Loucy (cell line): Measurements from ENCODE around the gene NMUR1.
A peak's percentile ranks its signal among the peaks of the same experiment; 100 is the strongest.

ENCODE experiments used
- H2AFZ ChIP-seq: fragments of 200-600 bp; sonication (generic); 2 replicates; pipeline ENCODE4 v1.6.0; 2016; ENCODE audit warnings: antibody characterized with exemption, mild to moderate bottlenecking, low read length, moderate library complexity
- H3F3A ChIP-seq: fragments of 200-600 bp; 2 replicates; pipeline ENCODE4 v1.6.0; 2016; ENCODE audit warnings: antibody characterized with exemption, low read depth, mild to moderate bottlenecking
- H3K27me3 ChIP-seq: fragments of 200-600 bp; sonication (generic); 2 replicates; pipeline ENCODE4 v1.6.1; 2014; ENCODE audit warnings: low read length, mild to moderate bottlenecking; ENCODE audit not compliant: insufficient read depth, poor library complexity, severe bottlenecking
- H3K36me3 ChIP-seq: fragments of 200-600 bp; sonication (generic); 2 replicates; pipeline ENCODE4 v1.6.1; 2016; ENCODE audit warnings: low read length; ENCODE audit not compliant: insufficient read depth
- H3K4me1 ChIP-seq: fragments of 200-600 bp; sonication (generic); 2 replicates; pipeline ENCODE4 v1.5.1; 2014; ENCODE audit warnings: low read length, mild to moderate bottlenecking; ENCODE audit not compliant: insufficient read depth, poor library complexity, severe bottlenecking
- H3K4me2 ChIP-seq: fragments of 200-600 bp; sonication (generic); 2 replicates; pipeline ENCODE4 v1.6.0; 2014; ENCODE audit warnings: antibody characterized with exemption, low read length, low read depth, mild to moderate bottlenecking; ENCODE audit not compliant: poor library complexity, severe bottlenecking
- H3K4me3 ChIP-seq: fragments of 200-600 bp; sonication (generic); 2 replicates; pipeline ENCODE4 v1.5.1; 2014; ENCODE audit warnings: low read length, mild to moderate bottlenecking, mixed read lengths; ENCODE audit not compliant: poor library complexity, severe bottlenecking
- H3K79me2 ChIP-seq: fragments of 200-600 bp; sonication (generic); 2 replicates; pipeline ENCODE4 v1.6.1; 2014; ENCODE audit warnings: low read length; ENCODE audit not compliant: insufficient read depth
- H3K9ac ChIP-seq: fragments of 200-600 bp; sonication (generic); 2 replicates; pipeline ENCODE4 v1.6.0; 2014; ENCODE audit warnings: mild to moderate bottlenecking, low read depth, low read length, moderate library complexity; ENCODE audit not compliant: poor library complexity, severe bottlenecking
- H3K9me2 ChIP-seq: fragments of 200-600 bp; sonication (generic); replicated peaks from 2 replicates; pipeline ENCODE4 v1.6.1; 2016; ENCODE audit warnings: low read depth, low read length, mixed read lengths
- H3K9me3 ChIP-seq: fragments of 200-600 bp; sonication (generic); 2 replicates; pipeline ENCODE4 v1.6.1; 2014; ENCODE audit warnings: mild to moderate bottlenecking, antibody characterized with exemption, low read length, low read depth; ENCODE audit not compliant: insufficient read depth
- H4K20me1 ChIP-seq: fragments of 200-600 bp; sonication (generic); 2 replicates; pipeline ENCODE4 v1.6.0; 2014; ENCODE audit warnings: antibody characterized with exemption, low read length, mild to moderate bottlenecking; ENCODE audit not compliant: insufficient read depth, poor library complexity, severe bottlenecking
- EZH2phosphoT487 ChIP-seq: fragments of 200-600 bp; IDR thresholded peaks from 2 replicates; pipeline ENCODE4 v1.6.1; 2018; ENCODE audit warnings: antibody characterized with exemption, mild to moderate bottlenecking, moderate library complexity, borderline replicate concordance
- TF ChIP-seq, protein P1 (sequence below): fragments of 200-600 bp; sonication (generic); conservative IDR thresholded peaks from 2 replicates; pipeline ENCODE4 v1.5.1; 2014; ENCODE audit warnings: mild to moderate bottlenecking, antibody characterized with exemption, low read length

The NMUR1 gene

DNA sequence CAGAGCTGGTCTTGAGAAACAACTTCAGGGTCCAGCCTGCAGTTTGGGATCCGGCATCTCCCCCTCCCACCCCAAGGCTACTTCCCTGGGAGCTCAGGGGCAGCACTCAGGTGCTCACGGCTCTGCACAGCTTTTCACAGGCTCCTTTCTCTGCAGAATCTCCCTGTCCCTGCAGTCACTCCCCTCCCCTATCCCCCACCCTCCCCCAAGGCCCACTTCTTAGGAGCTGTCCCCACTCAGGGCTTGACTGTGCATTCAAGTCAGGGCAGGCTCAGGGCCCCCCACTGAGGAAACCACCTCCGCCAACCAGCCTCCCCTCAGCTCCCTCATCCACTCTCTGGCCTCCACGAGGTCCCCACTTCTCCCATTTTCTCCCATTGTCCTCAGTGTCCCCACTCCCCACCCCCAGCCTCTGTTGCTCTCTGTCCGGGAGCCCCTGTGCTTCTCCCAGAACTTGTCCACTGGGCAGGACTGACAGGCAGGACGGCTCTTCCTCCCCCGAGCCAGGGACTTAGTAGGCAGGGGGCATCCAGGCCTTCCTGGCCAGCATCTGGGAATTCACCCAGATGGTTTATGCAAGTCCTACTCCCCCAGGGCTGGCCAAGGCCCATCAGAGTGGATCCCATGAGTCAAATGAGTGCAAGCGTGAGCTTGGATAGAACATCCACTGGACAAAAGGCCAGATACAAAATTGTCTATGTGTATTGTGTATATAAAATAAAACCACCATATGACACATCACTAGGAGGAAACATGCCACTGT is 7.6 kb downstream of the NMUR1 start:
- TF ChIP-seq EZH2phosphoT487 = no peak
- TF ChIP-seq, protein P1, sequence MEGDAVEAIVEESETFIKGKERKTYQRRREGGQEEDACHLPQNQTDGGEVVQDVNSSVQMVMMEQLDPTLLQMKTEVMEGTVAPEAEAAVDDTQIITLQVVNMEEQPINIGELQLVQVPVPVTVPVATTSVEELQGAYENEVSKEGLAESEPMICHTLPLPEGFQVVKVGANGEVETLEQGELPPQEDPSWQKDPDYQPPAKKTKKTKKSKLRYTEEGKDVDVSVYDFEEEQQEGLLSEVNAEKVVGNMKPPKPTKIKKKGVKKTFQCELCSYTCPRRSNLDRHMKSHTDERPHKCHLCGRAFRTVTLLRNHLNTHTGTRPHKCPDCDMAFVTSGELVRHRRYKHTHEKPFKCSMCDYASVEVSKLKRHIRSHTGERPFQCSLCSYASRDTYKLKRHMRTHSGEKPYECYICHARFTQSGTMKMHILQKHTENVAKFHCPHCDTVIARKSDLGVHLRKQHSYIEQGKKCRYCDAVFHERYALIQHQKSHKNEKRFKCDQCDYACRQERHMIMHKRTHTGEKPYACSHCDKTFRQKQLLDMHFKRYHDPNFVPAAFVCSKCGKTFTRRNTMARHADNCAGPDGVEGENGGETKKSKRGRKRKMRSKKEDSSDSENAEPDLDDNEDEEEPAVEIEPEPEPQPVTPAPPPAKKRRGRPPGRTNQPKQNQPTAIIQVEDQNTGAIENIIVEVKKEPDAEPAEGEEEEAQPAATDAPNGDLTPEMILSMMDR = no peak
- H3K27me3 ChIP-seq = no peaks in the 10 kb centered on the region

DNA sequence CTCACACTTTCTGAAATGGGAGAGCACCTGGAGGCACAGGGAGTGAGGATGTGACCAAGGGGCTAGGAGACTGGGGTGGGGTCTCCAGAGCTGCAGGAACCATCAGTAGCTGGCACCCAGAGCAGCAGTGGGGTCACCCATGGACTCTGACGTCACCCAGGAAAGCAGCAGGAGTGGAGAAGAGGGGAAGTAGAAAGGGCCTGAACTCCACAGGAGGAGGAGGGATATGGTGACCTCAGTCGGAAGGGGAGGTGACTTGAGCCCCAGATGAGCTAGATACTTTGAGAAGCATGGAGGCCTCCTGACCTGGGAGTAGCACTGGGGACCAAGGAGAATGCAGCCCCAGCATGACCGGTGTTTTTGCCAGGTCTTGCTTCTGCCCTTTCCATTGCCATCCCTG is 8.8 kb downstream of the NMUR1 start:
- Histone ChIP-seq H2AFZ (no peak overlapping the region), H3K9me2 (no peaks in the 10 kb centered on the region), H3K9me3 (no peaks in the 10 kb centered on the region), H4K20me1 (no peaks in the 10 kb centered on the region), H3K4me3 (no peak overlapping the region), H3K79me2 (no peaks in the 10 kb centered on the region), H3K9ac (no peak overlapping the region), H3K36me3 (no peaks in the 10 kb centered on the region), H3K4me2 (no peak overlapping the region), H3K27me3 (no peaks in the 10 kb centered on the region), H3K4me1 (peaks cover 71% of the 10 kb centered on the region), H3F3A (no peaks in the 10 kb centered on the region)
- TF ChIP-seq, protein P1 = no peak
- no peak for TF ChIP-seq EZH2phosphoT487

More for the DNA sequence above, 7.6 kb downstream of the NMUR1 start:
- no peaks in the 10 kb centered on the region for H4K20me1 ChIP-seq
- no peaks in the 10 kb centered on the region for H3K79me2 ChIP-seq
- H3K36me3 ChIP-seq = no peaks in the 10 kb centered on the region
- peak overlapping the region; percentile 53 for H3K4me3 ChIP-seq
- H3K9me3 ChIP-seq = no peaks in the 10 kb centered on the region
- peaks cover 80% of the 10 kb centered on the region for H3K4me1 ChIP-seq
- peak overlapping the region; percentile 78 for H3K4me2 ChIP-seq
- no peaks in the 10 kb centered on the region for H3F3A ChIP-seq
- H2AFZ ChIP-seq = no peak overlapping the region
- peak overlapping the region; percentile 13 for H3K9ac ChIP-seq
- no peaks in the 10 kb centered on the region for H3K9me2 ChIP-seq

DNA sequence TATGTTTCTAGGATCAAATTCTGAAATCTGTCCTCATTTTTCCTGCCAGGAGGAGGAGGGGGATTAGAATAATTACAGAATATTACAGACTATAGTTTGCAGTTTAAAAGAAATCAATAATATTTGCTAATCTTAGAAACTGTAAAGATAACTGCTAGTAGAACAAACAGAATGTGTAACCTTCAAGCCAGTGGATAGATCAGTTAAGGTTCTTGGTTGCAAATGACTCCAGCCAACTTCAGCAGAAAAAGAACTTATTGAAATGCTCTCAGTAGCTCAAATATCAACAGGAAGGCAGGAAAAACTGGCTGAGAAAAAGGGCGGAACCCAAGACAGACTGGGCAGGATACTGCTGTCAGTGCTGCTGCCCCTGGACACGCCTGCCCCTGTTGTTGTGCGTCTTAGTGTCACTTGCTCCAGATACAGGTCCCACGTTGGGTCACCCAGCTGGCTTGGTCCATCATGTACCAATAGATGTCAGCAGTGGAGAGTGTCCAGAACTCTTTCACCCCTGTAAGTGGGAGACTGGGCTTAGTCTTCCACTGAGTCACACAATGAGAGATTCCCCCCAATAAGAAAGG is 10.2 kb downstream of the NMUR1 start:
- Histone ChIP-seq H4K20me1 (no peaks in the 10 kb centered on the region), H3K36me3 (no peaks in the 10 kb centered on the region), H3K9me3 (no peaks in the 10 kb centered on the region), H3F3A (no peaks in the 10 kb centered on the region), H3K4me2 (no peak overlapping the region), H2AFZ (0 out of 2 replicates have a peak overlapping the region, but pooled peaks have one; percentile 48), H3K4me3 (no peak overlapping the region), H3K9ac (no peak overlapping the region), H3K27me3 (no peaks in the 10 kb centered on the region), H3K79me2 (no peaks in the 10 kb centered on the region), H3K9me2 (no peaks in the 10 kb centered on the region), H3K4me1 (peaks cover 72% of the 10 kb centered on the region)
- TF ChIP-seq, protein P1 = no peak
- TF ChIP-seq EZH2phosphoT487 = no peak
